Midbrain (tissue), 1 donor: ENCODE data around the gene SLC19A3.
A peak's percentile ranks its signal among the peaks of the same experiment; 100 is the strongest.
"Not testable (repeated sequence)": the region's sequence is repeated elsewhere in the genome, so short reads cannot be mapped to it uniquely, and the experiment has no call there.

ENCODE experiments used
- DNase-seq: peaks from one replicate; lab custom pipeline; 2025; lab: John Stamatoyannopoulos, UW

SLC19A3 gene

GRCh38 chr2:227717687-227718567, at the start of gene SLC19A3:
Gene SLC19A3 (minus strand): TSS chr2:227718028. CDS start chr2:227702318, 15,710 bp downstream.
- peak; percentile 82 for DNase-seq

- DNase-seq, result peak; percentile 74
Measured at GRCh38 chr2:227766373-227766883, 48.6 kb upstream of the SLC19A3 start.

DNA sequence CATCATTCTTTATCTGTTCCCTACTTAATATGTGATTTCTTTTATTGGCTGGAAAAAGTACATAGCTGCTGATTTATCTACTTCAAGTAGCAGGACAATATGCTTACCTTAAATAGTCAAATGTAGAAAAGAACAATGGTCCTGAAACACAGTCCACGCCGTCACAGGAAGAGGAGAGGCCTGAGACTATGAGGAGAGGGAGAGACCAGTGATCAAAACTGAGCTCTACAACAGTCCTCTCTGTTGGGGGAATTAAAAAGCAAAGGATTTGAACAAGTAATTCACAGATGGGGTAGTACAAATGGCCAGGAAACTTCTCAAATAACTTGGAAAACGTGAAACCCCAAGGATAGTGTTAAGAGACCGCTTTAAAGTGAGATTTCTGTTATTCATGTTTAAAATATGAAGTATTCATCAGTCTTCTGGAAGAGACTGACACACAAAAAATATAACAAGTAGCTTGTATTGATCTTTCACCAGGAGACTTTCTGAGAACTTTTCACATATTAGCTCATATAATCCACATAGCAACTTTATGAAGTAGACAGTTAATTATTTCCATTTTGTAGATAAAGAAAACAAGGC, 48.1 kb upstream of the SLC19A3 start:
- no peak for DNase-seq

DNA sequence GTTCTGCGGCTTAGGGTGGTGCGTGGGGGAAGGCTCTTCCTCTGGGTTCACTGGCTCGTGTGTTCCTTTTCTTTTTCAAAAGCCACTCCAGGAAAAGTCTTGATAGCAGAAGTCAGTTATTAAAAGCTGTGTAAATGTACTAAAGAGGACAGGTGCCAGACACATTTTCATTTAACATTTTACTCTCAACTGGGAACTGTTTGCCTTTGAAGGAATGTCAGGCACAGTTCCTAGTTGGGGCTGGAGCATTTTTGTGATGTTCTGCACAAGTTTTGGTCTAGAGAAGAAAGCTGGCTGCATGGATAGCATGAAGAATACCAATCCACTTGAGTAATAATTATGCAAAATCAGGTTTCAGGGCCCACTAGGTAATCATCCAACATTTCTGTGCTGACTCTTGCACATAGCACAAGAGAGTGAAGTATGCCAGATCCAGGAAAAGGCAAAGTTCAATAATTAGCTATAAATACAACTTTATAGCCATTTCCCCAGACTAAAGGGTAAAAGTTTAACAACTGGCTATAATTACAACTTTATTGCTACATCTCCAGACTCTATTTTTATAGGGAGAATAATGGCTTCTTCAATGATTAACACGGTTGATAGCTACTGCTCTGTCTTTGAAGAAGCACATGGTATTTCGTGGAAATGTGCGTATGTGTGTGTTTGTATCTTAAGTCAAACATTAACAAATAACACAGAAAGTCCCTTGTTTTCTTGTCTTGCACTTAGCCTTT, 44.1 kb upstream of the SLC19A3 start:
- DNase-seq, result no peak

DNA sequence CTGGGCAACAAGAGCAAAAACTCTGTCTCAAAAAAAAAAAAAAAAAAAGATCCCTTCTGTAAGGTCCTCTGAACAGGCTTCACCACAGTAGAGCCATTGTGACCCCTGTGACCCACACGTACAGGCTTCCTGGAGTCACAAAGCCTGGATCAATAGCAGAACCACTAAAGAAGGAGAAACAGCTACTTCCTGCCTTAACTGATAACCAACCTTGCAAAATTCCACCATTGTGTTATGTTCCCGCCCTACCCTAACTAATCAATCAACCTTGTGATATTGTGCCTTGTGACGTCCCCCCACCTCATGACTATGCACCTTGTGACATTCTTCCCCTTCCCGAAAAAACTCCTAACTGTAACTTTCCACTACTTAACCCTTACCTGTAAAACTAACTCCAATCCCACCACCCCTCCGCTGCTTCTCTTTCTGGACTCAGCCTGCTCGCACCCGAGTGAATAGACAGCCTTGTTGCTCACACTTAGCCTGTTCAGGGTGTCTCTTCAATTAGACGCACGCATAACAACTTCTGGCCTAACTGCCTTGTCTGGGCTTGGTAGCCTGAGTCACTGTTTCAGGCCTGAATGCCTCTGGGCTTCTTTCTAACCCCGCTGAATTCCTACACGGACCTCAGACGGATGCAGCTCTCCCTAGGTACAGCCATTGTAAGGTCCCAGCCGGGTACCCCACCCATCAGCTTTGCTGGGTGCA, 41.7 kb upstream of the SLC19A3 start:
- no peak for DNase-seq

DNA sequence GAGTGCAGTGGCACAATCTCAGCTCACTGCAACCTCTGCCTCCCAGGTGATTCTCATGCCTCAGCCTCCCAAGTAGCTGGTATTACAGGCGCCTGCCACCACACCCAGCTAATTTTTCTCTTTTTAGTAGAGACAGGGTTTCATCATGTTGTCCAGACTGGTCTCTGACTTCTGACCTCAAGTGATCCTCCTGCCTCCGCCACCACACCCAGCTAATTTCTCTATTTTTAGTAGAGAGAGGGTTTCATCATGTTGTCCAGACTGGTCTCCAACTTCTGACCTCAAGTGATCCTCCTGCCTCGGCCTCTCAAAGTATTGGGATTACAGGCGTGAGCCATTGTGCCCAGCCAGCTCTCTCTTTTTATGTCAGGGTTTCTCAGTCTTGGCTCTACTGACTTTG, 38.4 kb upstream of the SLC19A3 start:
- DNase-seq, result not testable (repeated sequence)

GRCh38 chr2:227748079-227748478, 30.3 kb upstream of the SLC19A3 start:
- no peak for DNase-seq

GRCh38 chr2:227745594-227745993, 27.8 kb upstream of the SLC19A3 start, which contains the start of gene SCYGR8:
Gene SCYGR8 (plus strand): TSS chr2:227745894. CDS start chr2:227745894, 0 bp downstream.
- no peak for DNase-seq

DNA sequence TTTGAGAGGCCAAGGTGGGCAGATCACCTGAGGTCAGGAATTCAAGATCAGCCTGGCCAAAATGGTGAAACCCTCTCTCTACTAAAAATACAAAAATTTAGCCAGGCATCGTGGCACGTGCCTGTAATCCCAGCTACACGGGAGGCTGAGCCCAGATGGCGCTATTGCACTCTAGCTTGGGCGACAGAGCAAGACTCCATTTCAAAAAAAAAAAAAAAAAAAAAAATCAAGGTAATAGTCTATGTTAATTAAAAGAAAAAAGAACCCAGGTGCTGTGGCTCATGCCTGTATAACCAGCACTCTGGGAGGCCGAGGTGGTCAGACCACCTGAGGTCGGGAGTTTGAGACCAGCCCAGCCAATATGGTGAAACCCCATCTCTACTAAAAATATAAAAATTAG, 22.9 kb upstream of the SLC19A3 start:
- not testable (repeated sequence) for DNase-seq

- DNase-seq, result no peak
Measured at GRCh38 chr2:227739351-227739750, 21.5 kb upstream of the SLC19A3 start.

DNA sequence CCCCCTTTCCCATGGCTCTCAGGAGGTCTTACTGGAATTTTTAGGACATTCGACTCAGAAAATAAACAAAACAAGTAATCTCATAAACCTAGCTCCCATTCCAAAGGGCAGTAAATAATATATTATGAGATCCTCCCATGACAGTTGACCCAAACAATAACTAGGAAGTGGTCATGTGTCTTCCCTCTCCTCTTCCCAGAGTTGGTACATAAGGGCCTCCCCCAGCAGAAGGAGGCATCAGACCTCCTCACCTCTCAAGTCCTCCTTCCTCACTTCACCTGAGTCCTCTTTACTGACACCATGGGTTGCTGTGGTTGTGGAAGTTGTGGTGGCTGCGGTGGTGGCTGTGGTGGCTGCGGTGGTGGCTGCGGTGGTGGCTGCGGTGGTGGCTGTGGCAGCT, 10.2 kb upstream of the SLC19A3 start, which contains the start of gene SCYGR7:
Gene SCYGR7 (plus strand): TSS at position 301 of the 400 bp plus-strand sequence. CDS start 0 bp downstream, at position 301.
- DNase-seq, result no peak

GRCh38 chr2:227724394-227725039, 6.7 kb upstream of the SLC19A3 start, which contains the start of gene SCYGR6:
Gene SCYGR6 (minus strand): TSS chr2:227724757. CDS start chr2:227724757, 0 bp downstream.
- no peak for DNase-seq

DNA sequence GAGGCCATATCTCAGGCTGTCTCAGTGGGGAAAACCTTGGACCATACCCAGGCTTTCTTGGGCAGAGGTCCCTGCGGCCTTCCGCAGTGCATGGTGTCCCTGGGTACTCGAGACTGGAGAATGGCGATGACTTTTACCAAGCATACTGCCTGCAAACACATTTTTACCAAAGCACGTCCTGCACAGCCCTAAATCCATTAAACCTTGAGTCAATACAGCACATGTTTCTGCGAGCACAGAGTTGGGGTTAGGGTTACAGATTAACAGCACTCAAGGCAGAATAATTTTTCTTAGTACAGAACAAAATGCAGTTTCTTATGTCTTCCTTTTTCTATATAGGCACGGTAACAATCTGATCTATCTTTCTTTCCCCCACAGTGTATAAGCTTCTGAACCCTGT, 5.0 kb upstream of the SLC19A3 start:
- not testable (repeated sequence) for DNase-seq

GRCh38 chr2:227720680-227721079, 2.9 kb upstream of the SLC19A3 start:
- no peak for DNase-seq

GRCh38 chr2:227719641-227720040, 1.8 kb upstream of the SLC19A3 start:
- no peak for DNase-seq

DNA sequence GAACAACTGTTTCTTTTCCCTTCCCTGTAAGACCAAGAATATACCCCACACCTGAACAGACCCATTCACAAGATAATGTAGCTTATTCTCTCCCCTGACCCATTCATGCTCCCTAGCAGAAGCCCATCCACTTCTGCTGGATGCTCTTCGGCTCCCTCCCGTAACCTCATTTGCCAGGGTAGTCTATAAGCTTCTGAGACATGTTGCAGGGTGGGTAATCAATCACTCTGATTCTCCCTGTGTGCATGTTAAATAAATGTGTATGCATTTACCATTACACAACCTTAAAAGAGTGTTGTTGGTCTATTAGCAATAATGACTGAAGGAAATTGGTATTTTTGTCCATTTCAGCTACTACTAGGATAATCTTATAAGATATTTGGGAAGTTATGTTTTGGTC, 1.3 kb downstream of the SLC19A3 start:
- DNase-seq, result no peak

DNA sequence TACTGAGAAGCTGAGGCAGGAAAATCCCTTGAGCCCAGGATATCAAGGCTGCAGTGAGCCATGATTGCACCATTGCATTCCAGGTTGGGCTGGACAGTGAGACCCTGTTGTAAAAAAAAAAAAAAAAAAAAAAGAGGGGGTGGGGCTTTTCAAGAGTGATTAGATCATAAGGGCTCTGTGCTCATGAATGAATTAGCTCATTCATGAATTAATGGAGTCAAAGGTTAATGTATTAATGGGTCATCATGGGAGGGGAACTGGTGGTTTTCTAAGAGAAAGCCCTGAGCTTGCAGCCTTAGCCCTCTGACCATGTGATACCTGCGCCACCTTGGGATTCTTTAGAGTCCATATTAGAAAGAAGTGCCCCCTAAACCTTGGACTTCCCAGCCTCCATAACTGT, 4.5 kb downstream of the SLC19A3 start:
- DNase-seq, result no peak

DNA sequence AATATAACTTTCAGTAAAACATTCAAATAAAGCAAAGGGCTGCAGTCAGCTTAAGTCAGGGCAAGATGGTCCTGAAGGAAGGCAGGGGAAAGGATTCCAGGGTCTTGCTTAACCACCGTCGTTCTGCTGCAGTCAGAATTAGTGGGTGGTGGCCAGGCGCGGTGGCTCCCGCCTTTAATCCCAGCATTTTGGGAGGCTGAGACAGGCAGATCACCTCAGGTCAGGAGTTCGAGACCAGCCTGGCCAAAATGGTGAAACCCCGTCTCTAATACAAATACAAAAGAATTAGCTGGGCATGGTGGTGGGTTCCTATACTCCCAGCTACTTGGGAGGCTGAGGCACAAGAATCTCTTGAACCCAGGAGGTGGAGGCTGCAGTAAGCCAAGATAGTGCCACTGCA, 6.8 kb downstream of the SLC19A3 start:
- DNase-seq, result no peak

DNA sequence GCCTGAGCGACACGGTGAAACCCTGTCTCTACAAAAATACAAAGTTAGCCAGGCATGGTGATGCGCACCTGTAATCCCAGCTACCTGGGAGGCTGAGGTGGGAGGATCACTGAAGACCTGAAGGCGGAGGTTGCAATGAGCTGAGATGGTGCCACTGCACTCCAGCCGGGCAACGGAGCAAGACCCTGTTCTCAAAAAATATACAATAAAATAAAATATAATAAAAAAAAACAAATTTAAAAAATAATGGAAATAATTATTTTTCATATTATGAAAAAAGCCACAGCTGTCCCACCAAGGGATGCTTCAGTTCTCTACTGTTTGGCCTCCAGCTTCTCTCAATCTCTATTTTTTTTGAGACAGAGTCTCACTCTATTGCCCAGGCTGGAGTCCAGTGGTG, 10.4 kb downstream of the SLC19A3 start:
- no peak for DNase-seq

DNA sequence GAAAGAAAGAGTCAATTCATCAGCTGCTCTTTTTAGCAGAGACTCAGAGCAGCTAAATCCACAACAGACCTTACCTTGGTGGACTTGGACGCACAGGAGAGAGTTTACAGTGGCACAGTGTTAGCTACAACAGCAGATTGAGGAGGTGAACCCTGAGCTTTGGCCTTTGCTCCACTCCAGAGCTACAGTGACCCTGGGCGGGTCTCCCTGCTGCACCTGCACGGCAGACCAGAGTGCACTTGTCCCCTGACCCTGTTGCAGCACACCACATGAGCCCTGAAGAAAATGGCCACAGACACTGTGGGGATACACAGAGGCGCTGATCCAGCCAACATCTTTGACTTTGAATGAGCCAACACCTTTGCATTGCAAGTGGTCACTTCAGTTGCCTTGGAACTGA, 11.0 kb downstream of the SLC19A3 start:
- DNase-seq, result no peak

- no peak for DNase-seq
Measured at GRCh38 chr2:227703961-227704360, 13.9 kb downstream of the SLC19A3 start.
